GM12891 (cell line): ENCODE results near the gene SECISBP2.

Experiments
- POLR2A ChIP-seq: IDR thresholded peaks from 2 replicates; pipeline ENCODE4 v1.6.1; 2011; ENCODE audit warnings: low read depth, low read length, control low read depth
- POLR2AphosphoS5 ChIP-seq: IDR thresholded peaks from 2 replicates; pipeline ENCODE4 v1.6.1; 2011; ENCODE audit warnings: low read depth, low read length, control low read depth
- TAF1 ChIP-seq: IDR thresholded peaks from 2 replicates; pipeline ENCODE4 v1.6.1; 2011; ENCODE audit warnings: low read depth, low read length, control low read depth

- no peak for TF ChIP-seq POLR2A
- no peak for TF ChIP-seq TAF1
- no peak; the same call in 1 of the 2 replicates for TF ChIP-seq POLR2AphosphoS5
These were observed 82.3 kb downstream of the SECISBP2 start for GRCh38 chr9:89400403-89401116.
